ENCODE measurements around the gene C15orf61.

The C15orf61 gene

GRCh38 chr15:67549736-67550135, 28.8 kb downstream of the C15orf61 start:
- DNase-seq (ENCODE audit: low spot score) = no peak

GRCh38 chr15:67550522-67550921, 29.6 kb downstream of the C15orf61 start:
- no peak for DNase-seq (ENCODE audit: low spot score)

GRCh38 chr15:67551207-67551743, 30.3 kb downstream of the C15orf61 start:
- no peak for DNase-seq (ENCODE audit: low spot score)

GRCh38 chr15:67554580-67554979, 33.6 kb downstream of the C15orf61 start:
- DNase-seq (ENCODE audit: low spot score) = no peak

GRCh38 chr15:67556976-67557570, 36.1 kb downstream of the C15orf61 start:
- DNase-seq (ENCODE audit: low spot score) = no peak

- DNase-seq (ENCODE audit: low spot score) = no peak
Observed at GRCh38 chr15:67558502-67558901, 37.6 kb downstream of the C15orf61 start.

GRCh38 chr15:67559158-67559557, 38.2 kb downstream of the C15orf61 start:
- no peak for DNase-seq (ENCODE audit: low spot score)

- no peak for DNase-seq (ENCODE audit: low spot score)
Observed at GRCh38 chr15:67559576-67559975, 38.6 kb downstream of the C15orf61 start.

GRCh38 chr15:67560320-67560719, 39.4 kb downstream of the C15orf61 start:
- no peak for DNase-seq (ENCODE audit: low spot score)

GRCh38 chr15:67563092-67563491, 42.2 kb downstream of the C15orf61 start:
- DNase-seq (ENCODE audit: low spot score) = no peak

GRCh38 chr15:67564021-67564967, 43.4 kb downstream of the C15orf61 start:
- DNase-seq (ENCODE audit: low spot score) = no peak

GRCh38 chr15:67564968-67565345, 44.0 kb downstream of the C15orf61 start:
- DNase-seq (ENCODE audit: low spot score) = no peak

GRCh38 chr15:67569668-67570067, 48.7 kb downstream of the C15orf61 start:
- no peak for DNase-seq (ENCODE audit: low spot score)

GRCh38 chr15:67570875-67571647, 50.1 kb downstream of the C15orf61 start:
- DNase-seq (ENCODE audit: low spot score) = no peak

- DNase-seq (ENCODE audit: low spot score) = no peak
Observed at GRCh38 chr15:67571648-67572415, 50.9 kb downstream of the C15orf61 start.

GRCh38 chr15:67573194-67573593, 52.3 kb downstream of the C15orf61 start:
- DNase-seq (ENCODE audit: low spot score) = no peak

- no peak for DNase-seq (ENCODE audit: low spot score)
Observed at GRCh38 chr15:67575039-67575502, 54.1 kb downstream of the C15orf61 start.

- no peak for DNase-seq (ENCODE audit: low spot score)
Observed at GRCh38 chr15:67578020-67578600, 57.2 kb downstream of the C15orf61 start.

GRCh38 chr15:67579164-67579563, 58.2 kb downstream of the C15orf61 start:
- DNase-seq (ENCODE audit: low spot score) = no peak
